Motor neuron (in vitro differentiated cells): ENCODE measurements around the gene CNTNAP4. TPM values are rescaled to one million over a fixed set of nuclear protein-coding genes. Genes with fewer than 3 reads are reported as not detected.

Experiments used
- ATAC-seq, 8 experiments: fragments of 200-7000 bp; cut with Tn5 transposase; replicated peaks in 6 of 8; 2 replicates each; pipeline ENCODE4 v1.8.0; 2021; ENCODE audit warnings: mild to moderate bottlenecking in 8 of 8, moderate library complexity in 8 of 8
- H3K27ac ChIP-seq, 2 donors: fragments of 250-450 bp; sonication (Bioruptor Pico); 2 replicates each; pipeline ENCODE4 v1.9.0; 2021; ENCODE audit warnings: antibody characterized with exemption in 2 of 2, mild to moderate bottlenecking in 2 of 2, moderate library complexity in 1 of 2
- H3K4me1 ChIP-seq, 2 donors: fragments of 250-450 bp; sonication (Bioruptor Pico); replicated peaks in 1 of 2; 2 replicates each; pipeline ENCODE4 v1.6.1; 2021; ENCODE audit warnings: antibody characterized with exemption in 2 of 2, mild to moderate bottlenecking in 2 of 2, moderate library complexity in 1 of 2
- H3K4me3 ChIP-seq, 5 donors: fragments of 250-450 bp; sonication (Bioruptor Pico); 2 replicates each; pipeline ENCODE4 v1.9.0; 2021; ENCODE audit warnings: antibody characterized with exemption in 5 of 5, mild to moderate bottlenecking in 5 of 5, moderate library complexity in 4 of 5
- whole genome bisulfite sequencing, 10 experiments: fragments of 450-650 bp; shearing (Covaris generic); methylation state at CpG; one replicate each; pipeline ENCODE4 v1.0.0; 2022; 5-methylcytosine and 5-hydroxymethylcytosine counted together
- in situ Hi-C, 9 experiments: fragments of 400-800 bp; cut with MboI; loops; one replicate each; pipeline ENCODE4 v1.15.0; 2021; ENCODE audit warnings: low sequenced_read_pairs in 9 of 9, low pct_unique_long_range_greater_than_20kb in 2 of 9; ENCODE audit not compliant: unreplicated experiment in 9 of 9
- total RNA-seq, 8 experiments: library from RNA; unstranded; fragments of 300-600 nt; gene quantifications; 2 replicates each; pipeline versions ENCODE4 v1.2.3 to v1.2.4, GENCODE V29; 2022

CNTNAP4 gene
- total RNA-seq, 8 experiments from 2014 or later, result 0.54 to 6.2 (median 2.3) TPM; not detected in 1

DNA sequence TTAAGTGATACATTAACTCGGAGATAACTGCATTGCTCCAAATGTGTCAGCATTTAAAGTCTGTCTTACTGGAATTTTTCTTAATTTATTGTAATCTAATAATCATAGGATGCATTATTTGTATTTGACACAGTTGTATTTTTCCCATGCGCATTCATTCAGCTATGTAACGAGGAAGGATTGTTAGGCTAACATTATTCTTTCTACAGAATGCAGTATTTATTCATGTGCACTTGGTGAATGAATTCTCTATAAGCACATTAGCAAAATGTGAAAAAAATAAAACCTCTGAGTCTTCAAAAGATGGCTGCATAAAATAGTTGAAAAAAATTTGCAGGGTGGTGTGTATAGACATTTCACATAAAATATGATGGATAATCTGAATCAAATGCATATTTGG lies 168.6 kb downstream of the CNTNAP4 start:
- ATAC-seq, result peak in 5 of 8 experiments; percentile 18 to 89 (median 36)
- no peak overlapping the region for H3K27ac ChIP-seq
- no peak overlapping the region for H3K4me3 ChIP-seq
- peaks cover 0 to 11% of the 10 kb centered on the region in 2 donors for H3K4me1 ChIP-seq
- WGBS, 10 experiments, result 4 to 100% (median 76%) methylated on average over 1 to 3 of the region's 3 CpGs
- in situ Hi-C loops, result no loop called here

DNA sequence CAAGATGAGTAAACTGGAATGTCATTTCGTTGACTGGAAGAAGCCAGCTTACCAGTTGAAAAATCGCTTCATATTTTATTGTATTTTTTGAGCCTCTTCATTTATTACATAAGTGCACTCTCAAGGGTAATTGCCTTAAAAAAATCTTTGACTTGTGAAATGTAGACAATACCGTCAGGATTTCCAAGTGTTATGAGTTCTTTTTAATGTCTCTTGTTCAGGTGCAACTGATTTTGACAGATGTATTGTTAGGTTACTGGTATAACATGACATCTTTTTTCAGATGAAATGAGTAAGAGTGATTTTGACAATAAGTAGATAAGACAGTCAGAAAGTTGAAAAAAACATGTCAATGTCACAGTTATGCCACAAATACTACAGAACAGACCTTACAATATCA lies 169.1 kb downstream of the CNTNAP4 start:
- WGBS, 10 experiments, result 0 to 91% (median 61%) methylated on average over 1 to 3 of the region's 3 CpGs
- in situ Hi-C loops, result no loop called here
- Histone ChIP-seq H3K27ac (no peak overlapping the region), H3K4me1 (peaks cover 0 to 11% of the 10 kb centered on the region in 2 donors), H3K4me3 (no peak overlapping the region)
- ATAC-seq, result no peak

DNA sequence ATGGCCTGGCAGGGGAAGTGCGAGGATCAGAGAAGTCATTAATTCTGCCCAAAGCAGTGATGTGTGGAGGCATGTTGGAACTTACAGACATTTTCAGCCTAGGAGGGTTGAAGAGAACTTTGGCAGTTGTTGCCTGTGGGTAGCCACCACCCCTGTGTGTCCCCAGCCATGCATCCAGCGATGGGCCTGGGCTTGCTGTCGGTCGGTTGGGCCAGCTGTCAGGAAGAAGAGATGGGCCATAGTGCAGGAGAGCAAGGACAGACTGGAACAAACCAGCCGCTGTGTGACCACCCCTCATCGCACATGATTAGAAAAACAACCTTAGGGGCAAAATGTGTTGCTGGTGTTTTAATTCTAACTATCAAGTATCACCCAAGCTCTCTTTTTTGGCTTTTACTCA lies 173.7 kb downstream of the CNTNAP4 start:
- H3K4me1 ChIP-seq, result peaks cover 4 to 28% of the 10 kb centered on the region in 2 donors
- WGBS, 10 experiments, result 28 to 100% (median 94%) methylated on average over 1 to 5 of the region's 6 CpGs; no CpG with 5 or more reads in 4 of the 10 experiments
- H3K27ac ChIP-seq, result no peak overlapping the region
- in situ Hi-C loops, result no loop called here
- H3K4me3 ChIP-seq, result no peak overlapping the region
- no peak for ATAC-seq

DNA sequence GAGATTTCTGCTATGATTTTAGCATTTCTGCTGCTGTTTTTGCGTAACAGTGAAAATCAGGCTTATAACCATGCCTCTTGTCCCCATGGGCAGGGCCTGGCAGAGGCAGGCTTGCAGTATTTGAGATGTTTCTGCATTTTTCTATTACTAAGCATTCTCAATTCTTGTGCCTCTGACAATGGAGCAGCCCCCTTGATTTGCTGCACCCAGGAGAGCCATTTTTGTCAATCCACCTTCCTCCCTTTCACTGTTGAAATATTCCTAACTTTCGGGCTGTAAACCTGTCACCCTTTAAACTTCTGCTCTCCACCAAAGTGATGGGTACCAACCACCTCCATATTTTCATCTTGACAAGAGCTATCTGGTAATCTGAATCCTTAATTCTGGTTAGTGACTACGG lies 178.1 kb downstream of the CNTNAP4 start:
- WGBS, 10 experiments, result 15 to 100% (median 89%) methylated on average over 1 to 3 of the region's 3 CpGs
- ATAC-seq, result peak in 3 of 8 experiments; percentile 37 to 77 (median 40)
- Histone ChIP-seq H3K4me3 (no peak overlapping the region), H3K27ac (peak overlapping the region in 1 of 2 donors; percentile 10), H3K4me1 (peaks cover 4 to 27% of the 10 kb centered on the region in 2 donors)
- in situ Hi-C loops, result no loop called here

DNA sequence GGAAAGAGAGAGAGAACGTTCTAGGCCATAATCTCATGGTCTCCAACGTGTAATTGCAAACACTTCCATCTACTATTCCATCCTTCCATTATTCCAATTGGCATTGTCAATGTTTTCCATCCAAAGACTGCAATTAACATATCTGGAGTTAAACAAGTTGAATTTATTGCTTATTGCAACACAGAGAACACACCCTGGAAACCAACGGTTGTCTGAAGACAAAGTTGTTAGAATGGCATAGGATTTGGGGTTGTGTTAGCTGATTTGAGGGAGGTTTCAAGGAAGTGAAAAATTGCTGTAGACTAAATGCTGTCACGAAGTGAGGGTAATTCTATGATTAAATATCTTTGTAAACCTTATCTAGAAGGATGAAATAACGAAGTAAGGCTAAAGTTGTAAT lies 178.8 kb downstream of the CNTNAP4 start:
- Histone ChIP-seq H3K4me3 (no peak overlapping the region), H3K4me1 (peaks cover 4 to 27% of the 10 kb centered on the region in 2 donors), H3K27ac (peak overlapping the region in 1 of 2 donors; percentile 10)
- in situ Hi-C loops, result no loop called here
- 0 to 80% (median 55%) methylated on average over 1 to 5 of the region's 5 CpGs for WGBS, 10 experiments
- ATAC-seq, result no peak

DNA sequence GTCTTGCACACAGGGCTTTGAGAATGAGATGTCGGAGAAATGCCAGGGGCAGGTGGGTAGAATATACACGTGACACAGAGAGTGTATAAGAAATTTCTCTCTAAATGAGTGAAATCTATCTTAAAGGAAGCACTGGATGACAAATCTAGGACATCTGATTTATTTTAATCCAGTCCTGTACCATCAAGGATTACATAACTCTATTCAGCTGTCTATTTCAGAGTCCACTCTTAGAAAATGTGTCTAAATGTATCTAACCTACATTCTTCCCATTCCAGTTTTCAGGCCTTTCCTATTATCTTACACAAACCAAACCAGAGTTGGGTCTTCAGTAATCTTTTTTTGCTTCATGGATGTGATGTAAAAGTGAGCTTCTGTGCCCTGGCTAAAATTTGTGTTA lies 181.9 kb downstream of the CNTNAP4 start:
- ATAC-seq, result no peak
- WGBS, 10 experiments, result 21 to 88% (median 56%) methylated on average over 1 to 2 of the region's 2 CpGs; no CpG with 5 or more reads in 2 of the 10 experiments

DNA sequence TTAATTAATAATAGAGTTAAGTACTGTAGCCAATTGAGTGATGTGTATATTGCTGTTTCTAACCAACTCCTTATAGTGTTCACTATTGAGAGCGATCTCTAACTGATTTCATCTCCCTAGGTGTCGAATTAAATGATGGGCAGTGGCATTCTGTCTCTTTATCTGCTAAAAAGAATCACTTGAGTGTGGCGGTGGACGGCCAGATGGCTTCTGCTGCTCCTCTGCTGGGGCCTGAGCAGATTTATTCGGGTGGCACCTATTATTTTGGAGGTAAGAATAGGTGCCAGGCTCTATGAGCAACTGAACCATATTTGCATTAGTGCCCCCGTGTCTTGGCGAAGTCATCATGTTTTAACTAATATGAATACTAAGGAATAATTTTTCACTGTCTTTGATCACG lies 184.6 kb downstream of the CNTNAP4 start:
- ATAC-seq, result no peak
- 0 to 96% (median 53%) methylated on average over 1 to 8 of the region's 8 CpGs for WGBS, 10 experiments
- Histone ChIP-seq H3K4me3 (no peak overlapping the region), H3K27ac (no peak overlapping the region), H3K4me1 (peaks cover 0 to 21% of the 10 kb centered on the region in 2 donors)
- in situ Hi-C loops, result no loop called here

More for the DNA sequence above, 181.9 kb downstream of the CNTNAP4 start:
- Histone ChIP-seq H3K4me1 (peaks cover 4 to 35% of the 10 kb centered on the region in 2 donors), H3K4me3 (no peak overlapping the region), H3K27ac (no peak overlapping the region)
- in situ Hi-C loops, result no loop called here

DNA sequence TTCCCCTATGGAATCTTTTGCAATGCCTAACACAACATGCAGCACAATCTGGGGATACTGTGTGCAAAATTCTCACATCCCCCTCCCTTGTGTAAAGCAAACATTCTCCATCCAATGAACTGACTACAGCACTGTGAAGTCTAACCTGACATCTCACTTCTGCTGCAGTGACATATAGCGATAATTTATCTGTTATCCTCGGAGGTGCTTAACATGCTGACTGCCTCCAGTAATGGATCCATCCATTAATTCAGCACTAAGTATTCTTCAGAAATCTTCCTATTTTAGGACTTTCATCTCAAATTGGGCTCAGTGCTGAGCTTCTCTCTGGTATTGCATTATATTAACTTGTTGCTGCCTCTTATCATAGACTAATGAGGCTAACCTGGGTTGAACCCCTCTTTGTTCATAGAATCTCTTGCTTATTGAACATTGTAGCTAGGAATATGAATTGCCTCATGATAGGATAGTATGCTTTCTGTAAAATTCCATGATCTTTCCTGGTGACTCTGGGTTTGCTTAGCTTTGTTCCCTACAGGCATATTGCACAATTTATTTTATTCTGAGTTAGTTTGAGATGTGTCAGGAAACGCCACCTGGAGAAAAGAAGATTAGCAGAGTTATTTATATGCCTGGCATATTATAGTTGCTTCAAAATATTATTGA lies 187.9 kb downstream of the CNTNAP4 start:
- no peak overlapping the region for H3K4me3 ChIP-seq
- peaks cover 0 to 21% of the 10 kb centered on the region in 2 donors for H3K4me1 ChIP-seq
- H3K27ac ChIP-seq, result no peak overlapping the region
- 6 to 100% (median 60%) methylated on average over 1 to 3 of the region's 3 CpGs; no CpG with 5 or more reads in 1 of the 10 experiments for WGBS, 10 experiments
- in situ Hi-C loops, result no loop called here
- ATAC-seq, result peak in 5 of 8 experiments; percentile 31 to 68 (median 65)

DNA sequence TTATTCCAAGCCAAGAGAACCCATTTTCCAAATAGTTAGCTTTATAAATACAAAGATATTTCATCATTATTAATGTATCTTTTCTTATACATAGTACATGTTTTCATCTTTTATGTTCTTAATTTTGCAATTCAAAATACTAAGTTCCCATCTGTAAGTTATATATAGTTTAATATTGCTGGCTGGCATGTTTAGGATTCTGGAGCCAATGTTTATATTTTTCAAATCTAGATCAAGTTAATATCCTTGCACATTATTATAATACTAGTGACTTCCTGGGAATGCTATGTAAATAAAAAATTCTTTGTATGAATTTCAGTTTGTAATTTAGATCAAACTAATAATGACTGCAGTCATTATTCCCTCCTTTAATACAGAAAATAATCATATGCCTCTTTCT lies 189.7 kb downstream of the CNTNAP4 start:
- H3K4me3 ChIP-seq, result no peak overlapping the region
- H3K27ac ChIP-seq, result no peak overlapping the region
- in situ Hi-C loops, result no loop called here
- peaks cover 0 to 21% of the 10 kb centered on the region in 2 donors for H3K4me1 ChIP-seq
- no peak for ATAC-seq

DNA sequence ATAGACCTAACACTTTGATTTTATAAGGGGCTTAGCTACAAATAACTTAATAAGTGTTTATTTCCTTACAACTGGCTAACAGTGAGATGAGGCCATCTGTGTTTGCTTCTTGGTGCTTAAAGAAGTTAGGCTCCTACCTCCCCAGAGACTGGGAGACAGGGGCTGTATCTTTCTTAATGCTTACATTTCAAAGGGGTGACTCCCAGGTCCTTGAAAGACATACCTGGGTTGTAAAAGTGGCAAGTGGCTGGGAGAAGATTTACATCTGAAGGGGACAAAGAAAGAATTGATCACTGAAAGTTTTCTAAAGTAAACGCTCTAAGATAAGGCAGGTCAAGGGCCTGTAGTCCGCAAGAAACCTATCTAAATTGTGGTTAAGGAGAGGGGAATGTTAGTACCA lies 196.8 kb downstream of the CNTNAP4 start:
- in situ Hi-C loops, result no loop called here
- H3K4me1 ChIP-seq, result peaks cover 0 to 3% of the 10 kb centered on the region in 2 donors
- H3K27ac ChIP-seq, result no peak overlapping the region
- H3K4me3 ChIP-seq, result no peak overlapping the region
- ATAC-seq, result no peak
- 0 to 100% (median 44%) methylated on average over 1 to 2 of the region's 2 CpGs; no CpG with 5 or more reads in 1 of the 10 experiments for WGBS, 10 experiments

DNA sequence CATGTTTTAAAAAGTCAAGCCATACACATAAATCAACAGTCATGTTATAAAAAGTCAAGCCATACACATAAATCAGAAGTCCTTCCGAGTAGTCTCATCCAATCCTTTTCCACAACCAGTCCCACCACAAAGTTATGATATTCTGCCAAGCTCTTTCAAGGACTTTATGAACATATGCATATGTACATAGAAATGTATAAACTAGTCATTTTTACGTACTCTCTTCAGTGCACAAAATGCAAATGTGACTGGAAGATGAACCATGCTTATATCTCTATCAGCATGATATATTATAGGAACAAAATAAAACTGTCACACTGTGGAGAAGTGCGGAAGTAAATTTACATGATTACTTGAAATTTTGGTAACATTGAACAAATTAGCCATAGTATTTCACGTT lies 200.9 kb downstream of the CNTNAP4 start:
- peaks cover 0 to 11% of the 10 kb centered on the region in 2 donors for H3K4me1 ChIP-seq
- no peak overlapping the region for H3K27ac ChIP-seq
- WGBS, 10 experiments, result 0 to 100% (median 55%) methylated on average over 1 to 4 of the region's 4 CpGs
- ATAC-seq, result peak in 1 of 8 experiments; percentile 98
- no peak overlapping the region for H3K4me3 ChIP-seq
- in situ Hi-C loops, result no loop called here

DNA sequence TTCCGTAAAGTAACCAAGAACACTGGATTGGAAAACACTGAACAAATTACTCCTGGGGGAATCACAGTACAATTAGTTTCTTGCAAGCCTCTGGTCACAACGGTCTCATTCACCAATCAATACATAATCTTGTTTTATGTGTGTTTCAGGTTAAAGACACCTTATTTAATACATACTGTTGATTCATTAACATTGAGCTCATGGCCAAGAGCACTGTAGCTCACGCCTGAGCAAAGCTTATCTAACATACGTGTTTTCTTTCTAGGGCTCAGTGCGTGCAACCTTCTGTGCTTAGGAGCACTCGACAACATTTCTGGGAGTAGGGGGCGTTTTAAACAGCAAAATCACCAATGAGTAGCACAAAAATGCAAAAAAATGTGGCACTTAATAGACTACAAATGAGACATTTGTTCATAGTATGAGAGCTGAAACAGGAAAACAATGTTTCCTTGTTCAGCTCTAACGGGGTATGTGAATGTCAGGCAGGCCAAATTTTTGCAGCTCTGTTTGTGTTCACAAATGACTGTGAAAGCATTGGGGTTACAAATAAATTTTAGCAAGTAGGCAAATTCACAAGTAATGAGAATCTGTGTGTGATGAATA lies 206.2 kb downstream of the CNTNAP4 start:
- in situ Hi-C loops, result no loop called here
- ATAC-seq, result peak in 3 of 8 experiments; percentile 40 to 77 (median 59)
- Histone ChIP-seq H3K4me3 (no peak overlapping the region), H3K27ac (no peak overlapping the region), H3K4me1 (peaks cover 0 to 14% of the 10 kb centered on the region in 2 donors)
- WGBS, 10 experiments, result 16 to 100% (median 85%) methylated on average over 1 to 8 of the region's 8 CpGs; no CpG with 5 or more reads in 2 of the 10 experiments

DNA sequence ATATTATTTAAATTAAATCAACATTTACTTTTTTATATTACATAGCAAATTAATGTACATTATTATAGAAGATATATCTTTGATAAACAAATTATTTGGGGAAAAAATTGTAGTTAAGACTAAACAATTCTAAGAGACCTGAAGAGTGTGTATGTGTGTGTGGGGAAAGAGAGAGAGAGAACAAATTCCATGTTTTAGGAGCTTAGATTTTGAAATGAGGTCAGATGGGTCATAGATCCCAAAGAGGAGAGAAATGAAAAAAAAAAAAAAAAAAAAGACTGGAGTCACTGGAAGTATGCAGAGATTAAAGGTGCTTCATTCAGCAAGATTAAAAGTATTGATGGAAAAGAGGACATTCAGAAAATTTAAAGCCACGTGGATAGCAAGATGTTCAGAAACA lies 206.8 kb downstream of the CNTNAP4 start:
- no peak overlapping the region for H3K27ac ChIP-seq
- in situ Hi-C loops, result no loop called here
- no peak for ATAC-seq

More for the DNA sequence above, 206.8 kb downstream of the CNTNAP4 start:
- H3K4me3 ChIP-seq, result no peak overlapping the region
- WGBS, 10 experiments, result 0 to 80% (median 42%) methylated on average over 1 of the region's 1 CpG; no CpG with 5 or more reads in 2 of the 10 experiments
- H3K4me1 ChIP-seq, result peaks cover 0 to 14% of the 10 kb centered on the region in 2 donors
